ENCODE data around the gene FYB2.
A peak's percentile ranks its signal among the peaks of the same experiment; 100 is the strongest.

Gene FYB2

GRCh38 chr1:56715156-56715555 is 104.0 kb downstream of the FYB2 start:
- DNase-seq (ENCODE audit: low read depth): no peak
- TF ChIP-seq CTCF (conservative IDR thresholded peaks at IDR 0.05; ENCODE audit: control insufficient read depth, insufficient read depth, low read depth, low read length): no peak
- no peak overlapping the region for H3K4me3 ChIP-seq (ENCODE audit: control insufficient read depth, low read depth, low read length)

GRCh38 chr1:56713112-56713511 is 106.1 kb downstream of the FYB2 start:
- TF ChIP-seq CTCF (conservative IDR thresholded peaks at IDR 0.05; ENCODE audit: control insufficient read depth, insufficient read depth, low read depth, low read length): no peak
- H3K4me3 ChIP-seq (ENCODE audit: control insufficient read depth, low read depth, low read length): no peak overlapping the region
- DNase-seq (ENCODE audit: low read depth): no peak

GRCh38 chr1:56712150-56712549 is 107.1 kb downstream of the FYB2 start:
- H3K4me3 ChIP-seq (ENCODE audit: control insufficient read depth, low read depth, low read length): no peak overlapping the region
- no peak for TF ChIP-seq CTCF (conservative IDR thresholded peaks at IDR 0.05; ENCODE audit: control insufficient read depth, insufficient read depth, low read depth, low read length)
- DNase-seq (ENCODE audit: low read depth): no peak

GRCh38 chr1:56710646-56711045 is 108.6 kb downstream of the FYB2 start:
- TF ChIP-seq CTCF (conservative IDR thresholded peaks at IDR 0.05; ENCODE audit: control insufficient read depth, insufficient read depth, low read depth, low read length): no peak
- H3K4me3 ChIP-seq (ENCODE audit: control insufficient read depth, low read depth, low read length): no peak overlapping the region
- DNase-seq (ENCODE audit: low read depth): peak; percentile 83

GRCh38 chr1:56709995-56710394 is 109.2 kb downstream of the FYB2 start:
- no peak overlapping the region for H3K4me3 ChIP-seq (ENCODE audit: control insufficient read depth, low read depth, low read length)
- TF ChIP-seq CTCF (conservative IDR thresholded peaks at IDR 0.05; ENCODE audit: control insufficient read depth, insufficient read depth, low read depth, low read length): no peak
- no peak for DNase-seq (ENCODE audit: low read depth)

- peak; percentile 43 for TF ChIP-seq CTCF (conservative IDR thresholded peaks at IDR 0.05; ENCODE audit: control insufficient read depth, insufficient read depth, low read depth, low read length)
- no peak overlapping the region for H3K4me3 ChIP-seq (ENCODE audit: control insufficient read depth, low read depth, low read length)
- DNase-seq (ENCODE audit: low read depth): peak; percentile 72
These were observed 109.8 kb downstream of the FYB2 start for GRCh38 chr1:56709269-56709880.

GRCh38 chr1:56707379-56707778 is 111.8 kb downstream of the FYB2 start:
- no peak for DNase-seq (ENCODE audit: low read depth)
- TF ChIP-seq CTCF (conservative IDR thresholded peaks at IDR 0.05; ENCODE audit: control insufficient read depth, insufficient read depth, low read depth, low read length): no peak
- no peak overlapping the region for H3K4me3 ChIP-seq (ENCODE audit: control insufficient read depth, low read depth, low read length)

Data from fibroblast of mammary gland (primary cell).